Body of pancreas (tissue), 4 donors: ENCODE data around the gene NDN.

Experiments used
- POLR2A ChIP-seq, 3 donors: fragments of 450-650 bp; IDR thresholded peaks; one replicate each; pipeline ENCODE4 v1.6.1; 2016; ENCODE audit warnings: antibody characterized with exemption in 3 of 3, mild to moderate bottlenecking in 2 of 3
- TF ChIP-seq, protein P1 (sequence below), 7 experiments: fragments of 450-650 bp in 4 of 7; fragments of 200-600 bp in 3 of 7; sonication (generic) in 3 of 7; IDR thresholded peaks; one replicate each; pipeline ENCODE4 v1.5.1; 2016 to 2019; ENCODE audit warnings: antibody characterized with exemption in 7 of 7

DNA sequence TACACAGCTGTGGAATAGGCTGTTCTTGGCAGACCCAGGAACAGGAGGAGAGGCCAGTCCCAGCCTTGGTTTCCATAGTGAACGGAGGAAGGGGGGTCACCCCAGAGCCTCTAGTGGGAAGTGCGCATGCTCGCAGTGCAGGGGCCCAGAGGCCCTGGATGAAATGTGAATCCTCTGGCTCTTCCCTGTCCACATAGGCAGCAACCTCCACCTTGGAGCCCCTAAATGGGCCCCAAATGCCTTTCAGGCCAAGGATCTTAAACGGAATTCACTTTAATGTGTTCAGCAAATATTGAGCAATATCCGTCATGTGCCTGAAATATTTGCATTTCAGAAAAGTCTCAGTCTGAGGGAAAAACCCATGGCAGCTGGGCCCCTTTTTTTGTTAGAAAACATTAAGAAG lies 3.3 kb upstream of the NDN start:
- TF ChIP-seq, protein P1, sequence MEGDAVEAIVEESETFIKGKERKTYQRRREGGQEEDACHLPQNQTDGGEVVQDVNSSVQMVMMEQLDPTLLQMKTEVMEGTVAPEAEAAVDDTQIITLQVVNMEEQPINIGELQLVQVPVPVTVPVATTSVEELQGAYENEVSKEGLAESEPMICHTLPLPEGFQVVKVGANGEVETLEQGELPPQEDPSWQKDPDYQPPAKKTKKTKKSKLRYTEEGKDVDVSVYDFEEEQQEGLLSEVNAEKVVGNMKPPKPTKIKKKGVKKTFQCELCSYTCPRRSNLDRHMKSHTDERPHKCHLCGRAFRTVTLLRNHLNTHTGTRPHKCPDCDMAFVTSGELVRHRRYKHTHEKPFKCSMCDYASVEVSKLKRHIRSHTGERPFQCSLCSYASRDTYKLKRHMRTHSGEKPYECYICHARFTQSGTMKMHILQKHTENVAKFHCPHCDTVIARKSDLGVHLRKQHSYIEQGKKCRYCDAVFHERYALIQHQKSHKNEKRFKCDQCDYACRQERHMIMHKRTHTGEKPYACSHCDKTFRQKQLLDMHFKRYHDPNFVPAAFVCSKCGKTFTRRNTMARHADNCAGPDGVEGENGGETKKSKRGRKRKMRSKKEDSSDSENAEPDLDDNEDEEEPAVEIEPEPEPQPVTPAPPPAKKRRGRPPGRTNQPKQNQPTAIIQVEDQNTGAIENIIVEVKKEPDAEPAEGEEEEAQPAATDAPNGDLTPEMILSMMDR (IDR thresholded peaks at IDR 0.05) = no peak
- TF ChIP-seq POLR2A (IDR thresholded peaks at IDR 0.05) = no peak
